GM23338 (cell line): ENCODE data around the gene ATP10A. TPM values are rescaled to one million over a fixed set of nuclear protein-coding genes. Genes with fewer than 3 reads are reported as not detected.

Source experiments
- ATAC-seq: fragments of 200-7000 bp; cut with Tn5 transposase; 3 replicates; pipeline ENCODE4 v1.9.1; 2020
- DNase-seq: peaks from one replicate; pipeline ENCODE4 v3.0.0-alpha.2; 2015; ENCODE audit warnings: low spot score
- H2AFZ ChIP-seq: fragments of 200-600 bp; sonication (generic); 2 replicates; pipeline ENCODE4 v1.8.0; 2016; ENCODE audit warnings: antibody characterized with exemption, mild to moderate bottlenecking, moderate library complexity
- H3F3A ChIP-seq: fragments of 200-600 bp; sonication (generic); replicated peaks from 2 replicates; pipeline ENCODE4 v1.8.0; 2017; ENCODE audit warnings: antibody characterized with exemption, mixed run types, low read depth
- H3K27ac ChIP-seq: fragments of 200-600 bp; sonication (generic); 2 replicates; pipeline ENCODE4 v1.6.1; 2016; ENCODE audit warnings: low read depth
- H3K27me3 ChIP-seq: fragments of 200-600 bp; sonication (generic); 2 replicates; pipeline ENCODE4 v1.8.0; 2016; ENCODE audit warnings: mild to moderate bottlenecking, mixed run types, moderate library complexity; ENCODE audit not compliant: insufficient read depth
- H3K36me3 ChIP-seq: fragments of 200-600 bp; sonication (generic); 2 replicates; pipeline ENCODE4 v1.8.0; 2016; ENCODE audit warnings: mild to moderate bottlenecking; ENCODE audit not compliant: insufficient read depth
- H3K4me1 ChIP-seq: fragments of 200-600 bp; sonication (generic); 2 replicates; pipeline ENCODE4 v1.8.0; 2016; ENCODE audit warnings: mild to moderate bottlenecking, moderate library complexity; ENCODE audit not compliant: insufficient read depth
- H3K4me2 ChIP-seq: fragments of 200-600 bp; sonication (generic); 2 replicates; pipeline ENCODE4 v1.7.1; 2017; ENCODE audit warnings: mixed run types
- H3K4me3 ChIP-seq: fragments of 200-600 bp; sonication (generic); 2 replicates; pipeline ENCODE4 v1.6.1; 2016; ENCODE audit warnings: mixed run types
- H3K79me2 ChIP-seq: fragments of 200-600 bp; sonication (generic); replicated peaks from 2 replicates; pipeline ENCODE4 v1.8.0; 2017; ENCODE audit warnings: mild to moderate bottlenecking; ENCODE audit not compliant: insufficient read depth
- H3K9me2 ChIP-seq: fragments of 200-600 bp; sonication (generic); 2 replicates; pipeline ENCODE4 v1.8.0; 2017; ENCODE audit not compliant: insufficient read depth
- H4K20me1 ChIP-seq: fragments of 200-600 bp; sonication (generic); replicated peaks from 2 replicates; pipeline ENCODE4 v1.8.0; 2017; ENCODE audit warnings: mild to moderate bottlenecking; ENCODE audit not compliant: insufficient read depth
- H3K27ac Mint-ChIP-seq: 2 replicates; pipeline ENCODE4 v1.8.0; 2020; ENCODE audit warnings: inconsistent platforms, mild to moderate bottlenecking, moderate library complexity, mixed read lengths
- H3K27me3 Mint-ChIP-seq: 3 replicates; pipeline ENCODE4 v1.8.0; 2022; ENCODE audit warnings: low read depth, mild to moderate bottlenecking, moderate library complexity, mixed read lengths, inconsistent platforms; ENCODE audit not compliant: insufficient read depth, poor library complexity
- H3K36me3 Mint-ChIP-seq: 3 replicates; pipeline ENCODE4 v1.8.0; 2021; ENCODE audit warnings: low read depth, mild to moderate bottlenecking, inconsistent platforms, moderate library complexity, mixed read lengths
- H3K4me1 Mint-ChIP-seq: 3 replicates; pipeline ENCODE4 v1.8.0; 2020; ENCODE audit warnings: mild to moderate bottlenecking, inconsistent platforms, mixed read lengths
- H3K4me3 Mint-ChIP-seq: 3 replicates; pipeline ENCODE4 v1.8.0; 2021; ENCODE audit warnings: moderate library complexity, mild to moderate bottlenecking, inconsistent platforms, mixed read lengths
- H3K9me3 Mint-ChIP-seq: 3 replicates; pipeline ENCODE4 v1.8.0; 2020; ENCODE audit warnings: moderate library complexity, mild to moderate bottlenecking, inconsistent platforms, mixed read lengths
- CREB1 ChIP-seq: fragments of 250-450 bp; sonication (Bioruptor Pico); IDR thresholded peaks from 2 replicates; pipeline ENCODE4 v1.5.0; 2020; ENCODE audit warnings: low read depth, mild to moderate bottlenecking, moderate library complexity
- ETS1 ChIP-seq: IDR thresholded peaks from 2 replicates; pipeline ENCODE4 v1.6.1; 2016; ENCODE audit warnings: antibody characterized with exemption
- EZH2phosphoT487 ChIP-seq: fragments of 200-600 bp; sonication (generic); IDR thresholded peaks from one replicate; pipeline ENCODE4 v1.8.1; 2018; ENCODE audit warnings: antibody characterized with exemption; ENCODE audit not compliant: unreplicated experiment
- JUNB ChIP-seq: IDR thresholded peaks from one replicate; pipeline ENCODE4 v1.6.1; 2016; ENCODE audit warnings: antibody characterized with exemption; ENCODE audit not compliant: unreplicated experiment
- NANOG ChIP-seq: IDR thresholded peaks from 2 replicates; pipeline ENCODE4 v1.6.1; 2016; ENCODE audit warnings: antibody characterized with exemption, borderline replicate concordance
- POLR2AphosphoS5 ChIP-seq: IDR thresholded peaks from 2 replicates; pipeline ENCODE4 v1.6.1; 2016; ENCODE audit warnings: antibody characterized with exemption, low read depth
- STAT1 ChIP-seq: IDR thresholded peaks from one replicate; pipeline ENCODE4 v1.6.1; 2016; ENCODE audit warnings: antibody characterized with exemption; ENCODE audit not compliant: unreplicated experiment
- ZNF114 ChIP-seq: fragments of 250-450 bp; sonication (Bioruptor Pico); IDR thresholded peaks from 2 replicates; pipeline ENCODE4 v1.5.0; 2020; ENCODE audit warnings: mild to moderate bottlenecking, moderate library complexity
- polyA plus RNA-seq: library from polyadenylated mRNA; unstranded; fragments of >200 nt; fragmentation: Nextera tagmentation; extraction: Ambion mirVana; gene quantifications from 2 replicates; pipeline ENCODE4 v1.2.1, GENCODE V29; 2016
- total RNA-seq: library from RNA; depleted of rRNA; stranded (reverse); fragments of >200 nt; shearing (Covaris generic); gene quantifications from 2 replicates; pipeline ENCODE4 v1.2.3, GENCODE V29; 2014
- TF ChIP-seq, protein P1 (sequence below): IDR thresholded peaks from one replicate; pipeline ENCODE4 v1.6.1; 2018; ENCODE audit warnings: antibody characterized with exemption; ENCODE audit not compliant: unreplicated experiment

The ATP10A gene
- total and polyA plus RNA-seq, 2 experiments from 2014 or later: 0.36 to 5.6 TPM

DNA sequence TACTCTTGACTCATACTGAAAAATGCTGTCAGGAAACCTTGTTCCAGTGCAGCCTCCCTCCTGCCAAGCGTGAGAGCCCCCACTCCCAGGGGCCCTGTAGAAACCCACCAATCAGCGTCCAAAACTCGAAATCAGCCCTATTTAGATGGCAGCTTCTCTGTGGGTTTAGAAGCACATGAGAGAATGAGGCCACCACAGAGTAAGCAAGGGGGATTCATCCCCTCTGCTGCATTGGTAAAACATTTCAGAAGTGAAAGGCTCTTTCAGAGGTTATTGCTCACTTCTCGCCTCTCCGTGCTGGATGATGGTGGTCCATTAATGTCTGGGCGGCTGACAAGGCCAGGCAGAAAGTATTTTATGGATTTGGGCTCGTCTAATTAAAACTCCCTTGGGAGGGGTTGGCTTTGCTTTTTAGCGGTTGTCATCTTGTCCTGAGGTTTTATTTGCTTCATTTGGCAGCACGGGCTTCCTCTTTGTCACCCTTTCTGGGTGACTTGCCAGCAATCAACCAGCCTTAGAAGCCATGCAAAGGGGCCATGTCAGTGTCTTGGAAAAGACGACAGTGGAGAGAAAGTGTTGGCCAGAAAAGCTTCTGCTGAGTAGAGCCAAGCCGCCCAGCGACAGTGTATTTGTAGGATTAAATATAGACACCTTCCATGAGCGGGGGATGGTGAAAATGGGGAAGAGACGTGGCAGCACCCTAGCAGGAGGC is 145.5 kb downstream of the ATP10A start:
- Mint-ChIP-seq H3K9me3 (peaks cover 3% of the 10 kb centered on the region; the same call in 1 of the 3 replicates), H3K27me3 (peaks cover 8% of the 10 kb centered on the region), H3K4me1 (peaks cover 14% of the 10 kb centered on the region), H3K36me3 (no peaks in the 10 kb centered on the region), H3K4me3 (no peak overlapping the region), H3K27ac (no peak overlapping the region)
- no peaks in the 10 kb centered on the region for H3K9me2 ChIP-seq
- no peak for TF ChIP-seq ZNF114 (CRISPR knock-in tag)
- TF ChIP-seq POLR2AphosphoS5: no peak
- no peak for TF ChIP-seq STAT1
- TF ChIP-seq JUNB: no peak
- no peak for TF ChIP-seq ETS1
- H3F3A ChIP-seq: no peaks in the 10 kb centered on the region
- no peak overlapping the region for H3K4me2 ChIP-seq
- H3K27ac ChIP-seq: no peak overlapping the region
- no peak overlapping the region; the same call in 1 of the 2 replicates for H2AFZ ChIP-seq
- no peak for DNase-seq
- H3K4me1 ChIP-seq: peaks cover 6% of the 10 kb centered on the region
- no peaks in the 10 kb centered on the region for H3K27me3 ChIP-seq
- no peaks in the 10 kb centered on the region for H3K79me2 ChIP-seq
- no peak overlapping the region for H3K4me3 ChIP-seq
- H4K20me1 ChIP-seq: no peaks in the 10 kb centered on the region
- no peak for ATAC-seq
- no peaks in the 10 kb centered on the region for H3K36me3 ChIP-seq

DNA sequence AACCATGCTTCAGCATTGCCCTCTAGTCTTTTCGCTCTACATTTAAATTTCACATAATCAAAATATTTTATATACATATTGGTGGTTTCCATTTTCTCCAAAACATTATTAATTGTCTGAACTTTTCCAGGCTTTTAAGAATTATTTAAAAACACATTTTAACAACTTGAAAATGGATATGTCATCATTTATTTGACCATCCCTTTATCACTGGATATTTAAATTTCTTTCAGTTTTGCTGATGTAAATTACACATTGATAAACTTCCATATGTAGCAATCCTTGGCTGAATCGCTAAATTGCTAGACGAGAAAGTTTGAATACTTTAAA is 146.0 kb downstream of the ATP10A start:
- ATAC-seq (no peak), DNase-seq (no peak)
- Histone ChIP-seq H3K9me2 (no peaks in the 10 kb centered on the region), H3K36me3 (no peaks in the 10 kb centered on the region), H3K4me1 (peaks cover 3% of the 10 kb centered on the region; the same call in 1 of the 2 replicates), H4K20me1 (no peaks in the 10 kb centered on the region), H3K4me2 (no peak overlapping the region), H3K4me3 (no peak overlapping the region), H3K27me3 (no peaks in the 10 kb centered on the region), H3K79me2 (no peaks in the 10 kb centered on the region), H2AFZ (no peak overlapping the region), H3K27ac (no peak overlapping the region), H3F3A (no peaks in the 10 kb centered on the region)
- Mint-ChIP-seq H3K9me3 (peaks cover 3% of the 10 kb centered on the region; the same call in 1 of the 3 replicates), H3K27me3 (peaks cover 11% of the 10 kb centered on the region), H3K4me3 (no peak overlapping the region), H3K27ac (no peak overlapping the region), H3K36me3 (no peaks in the 10 kb centered on the region), H3K4me1 (peaks cover 11% of the 10 kb centered on the region)
- TF ChIP-seq ZNF114 (CRISPR knock-in tag) (no peak), EZH2phosphoT487 (no peak), JUNB (no peak), POLR2AphosphoS5 (no peak), NANOG (no peak), ETS1 (no peak), CREB1 (CRISPR knock-in tag) (no peak), STAT1 (no peak)
- TF ChIP-seq, protein P1, sequence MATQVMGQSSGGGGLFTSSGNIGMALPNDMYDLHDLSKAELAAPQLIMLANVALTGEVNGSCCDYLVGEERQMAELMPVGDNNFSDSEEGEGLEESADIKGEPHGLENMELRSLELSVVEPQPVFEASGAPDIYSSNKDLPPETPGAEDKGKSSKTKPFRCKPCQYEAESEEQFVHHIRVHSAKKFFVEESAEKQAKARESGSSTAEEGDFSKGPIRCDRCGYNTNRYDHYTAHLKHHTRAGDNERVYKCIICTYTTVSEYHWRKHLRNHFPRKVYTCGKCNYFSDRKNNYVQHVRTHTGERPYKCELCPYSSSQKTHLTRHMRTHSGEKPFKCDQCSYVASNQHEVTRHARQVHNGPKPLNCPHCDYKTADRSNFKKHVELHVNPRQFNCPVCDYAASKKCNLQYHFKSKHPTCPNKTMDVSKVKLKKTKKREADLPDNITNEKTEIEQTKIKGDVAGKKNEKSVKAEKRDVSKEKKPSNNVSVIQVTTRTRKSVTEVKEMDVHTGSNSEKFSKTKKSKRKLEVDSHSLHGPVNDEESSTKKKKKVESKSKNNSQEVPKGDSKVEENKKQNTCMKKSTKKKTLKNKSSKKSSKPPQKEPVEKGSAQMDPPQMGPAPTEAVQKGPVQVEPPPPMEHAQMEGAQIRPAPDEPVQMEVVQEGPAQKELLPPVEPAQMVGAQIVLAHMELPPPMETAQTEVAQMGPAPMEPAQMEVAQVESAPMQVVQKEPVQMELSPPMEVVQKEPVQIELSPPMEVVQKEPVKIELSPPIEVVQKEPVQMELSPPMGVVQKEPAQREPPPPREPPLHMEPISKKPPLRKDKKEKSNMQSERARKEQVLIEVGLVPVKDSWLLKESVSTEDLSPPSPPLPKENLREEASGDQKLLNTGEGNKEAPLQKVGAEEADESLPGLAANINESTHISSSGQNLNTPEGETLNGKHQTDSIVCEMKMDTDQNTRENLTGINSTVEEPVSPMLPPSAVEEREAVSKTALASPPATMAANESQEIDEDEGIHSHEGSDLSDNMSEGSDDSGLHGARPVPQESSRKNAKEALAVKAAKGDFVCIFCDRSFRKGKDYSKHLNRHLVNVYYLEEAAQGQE: no peak
